GM12873 (cell line): ENCODE measurements around the gene TBXAS1.

Experiments used
- TF ChIP-seq, protein P1 (sequence below): IDR thresholded peaks from 2 replicates; pipeline ENCODE4 v1.5.1; 2012; ENCODE audit warnings: low read depth, mild to moderate bottlenecking, moderate library complexity, low read length, control low read depth; ENCODE audit not compliant: insufficient read depth; ENCODE audit errors: missing control alignments

TBXAS1 gene

DNA sequence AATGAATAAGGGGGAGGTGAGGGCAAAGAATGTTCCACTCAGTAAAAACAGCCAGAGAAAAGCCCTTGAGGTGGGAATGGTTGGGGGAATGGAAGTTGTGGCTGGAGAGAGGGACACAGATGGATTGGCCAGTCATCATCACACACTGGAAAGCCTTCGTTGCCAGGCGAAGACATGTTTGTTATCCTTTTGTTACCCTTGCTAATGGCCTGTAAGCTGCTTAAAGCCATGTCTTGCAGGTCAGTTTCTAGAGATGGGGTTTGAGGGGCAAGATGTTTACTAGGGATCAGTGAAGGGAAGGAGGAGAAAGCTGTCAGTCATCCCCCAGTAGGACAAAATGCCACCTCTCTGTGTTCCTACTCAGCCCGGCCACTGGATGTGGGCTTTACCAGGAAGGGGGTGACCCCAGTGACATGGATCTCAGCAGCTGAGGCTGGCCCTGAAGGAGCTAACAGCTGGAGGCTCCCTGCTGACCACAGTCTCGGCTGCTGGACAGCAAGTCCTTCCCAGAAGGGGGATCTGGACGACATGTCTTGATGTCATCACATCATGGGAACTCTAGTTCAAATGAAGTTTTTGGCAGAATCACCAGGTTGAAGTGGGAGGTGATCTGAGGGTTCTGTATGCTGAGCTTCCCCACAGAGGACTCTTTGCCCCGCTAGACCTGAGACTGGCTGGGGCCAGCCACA lies 66.2 kb downstream of the TBXAS1 start:
- TF ChIP-seq, protein P1, sequence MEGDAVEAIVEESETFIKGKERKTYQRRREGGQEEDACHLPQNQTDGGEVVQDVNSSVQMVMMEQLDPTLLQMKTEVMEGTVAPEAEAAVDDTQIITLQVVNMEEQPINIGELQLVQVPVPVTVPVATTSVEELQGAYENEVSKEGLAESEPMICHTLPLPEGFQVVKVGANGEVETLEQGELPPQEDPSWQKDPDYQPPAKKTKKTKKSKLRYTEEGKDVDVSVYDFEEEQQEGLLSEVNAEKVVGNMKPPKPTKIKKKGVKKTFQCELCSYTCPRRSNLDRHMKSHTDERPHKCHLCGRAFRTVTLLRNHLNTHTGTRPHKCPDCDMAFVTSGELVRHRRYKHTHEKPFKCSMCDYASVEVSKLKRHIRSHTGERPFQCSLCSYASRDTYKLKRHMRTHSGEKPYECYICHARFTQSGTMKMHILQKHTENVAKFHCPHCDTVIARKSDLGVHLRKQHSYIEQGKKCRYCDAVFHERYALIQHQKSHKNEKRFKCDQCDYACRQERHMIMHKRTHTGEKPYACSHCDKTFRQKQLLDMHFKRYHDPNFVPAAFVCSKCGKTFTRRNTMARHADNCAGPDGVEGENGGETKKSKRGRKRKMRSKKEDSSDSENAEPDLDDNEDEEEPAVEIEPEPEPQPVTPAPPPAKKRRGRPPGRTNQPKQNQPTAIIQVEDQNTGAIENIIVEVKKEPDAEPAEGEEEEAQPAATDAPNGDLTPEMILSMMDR: no peak

DNA sequence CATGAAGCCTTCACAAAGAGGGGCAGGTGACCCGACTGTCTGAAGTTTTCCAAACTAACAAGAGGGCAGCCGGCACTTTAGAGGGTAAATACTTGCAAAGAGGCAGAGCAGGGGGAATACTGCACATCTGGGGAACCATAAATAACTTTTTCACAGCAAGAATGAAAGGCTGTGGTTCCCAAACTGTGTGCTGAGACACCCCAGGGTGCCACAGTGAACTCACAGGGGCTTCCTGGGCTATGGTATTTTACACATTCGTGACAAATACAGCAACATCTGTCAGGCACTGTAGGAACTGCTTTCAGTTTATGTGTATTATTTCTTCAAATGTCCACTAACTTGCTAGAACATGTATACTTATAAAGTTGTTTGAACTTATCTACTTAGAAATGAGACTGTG lies 67.2 kb downstream of the TBXAS1 start:
- TF ChIP-seq, protein P1: no peak

DNA sequence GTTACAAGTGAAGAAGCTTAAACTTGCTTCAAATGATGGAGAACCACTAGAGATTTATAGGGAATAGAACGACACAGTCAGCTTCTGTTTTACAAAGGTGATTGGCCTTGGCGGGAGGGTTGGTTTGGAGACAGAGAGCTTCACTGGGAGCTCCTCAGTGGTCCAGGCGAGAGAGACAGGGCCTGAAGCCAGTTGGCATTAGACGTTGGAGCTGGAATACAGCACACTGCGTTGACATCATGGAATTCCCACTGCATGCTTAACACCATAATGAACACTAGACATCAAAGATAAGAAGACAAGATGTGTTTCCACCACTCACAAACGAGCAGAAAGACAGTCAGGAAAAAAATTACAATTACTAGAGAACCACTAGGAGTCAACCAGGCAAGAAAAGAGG lies 67.8 kb downstream of the TBXAS1 start:
- TF ChIP-seq, protein P1: no peak

DNA sequence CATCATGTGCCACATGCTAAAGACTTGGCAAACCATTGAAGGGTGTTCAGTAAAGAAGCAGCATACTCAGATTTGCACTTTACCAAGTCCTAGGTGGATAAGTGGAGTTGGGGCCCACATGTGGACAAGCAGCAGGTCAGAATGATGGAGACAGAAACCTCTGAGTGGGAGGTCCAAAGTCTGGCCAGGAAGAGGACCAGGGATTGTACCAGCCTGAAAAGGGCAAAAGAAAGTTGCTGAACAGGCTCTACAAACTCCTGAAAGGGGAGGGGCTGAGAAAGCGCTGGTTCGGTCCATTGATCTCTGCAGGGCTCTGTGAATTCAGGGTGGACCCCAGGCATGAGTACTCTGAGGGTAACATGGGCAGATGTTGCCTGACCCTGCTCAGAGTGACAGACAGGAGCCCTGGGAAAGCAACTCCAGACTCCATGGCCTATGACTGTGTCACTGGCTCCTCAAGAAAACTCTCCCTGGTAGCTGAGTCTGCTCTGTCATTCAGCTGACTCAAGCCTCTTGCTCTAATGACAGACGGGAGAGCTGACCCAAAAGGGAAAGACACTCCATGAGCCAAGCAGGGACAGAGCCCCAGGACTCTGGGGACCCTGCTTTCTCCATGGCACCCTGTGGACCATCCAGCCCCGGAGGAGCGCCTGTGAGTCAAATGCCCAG lies 68.5 kb downstream of the TBXAS1 start:
- TF ChIP-seq, protein P1: no peak

DNA sequence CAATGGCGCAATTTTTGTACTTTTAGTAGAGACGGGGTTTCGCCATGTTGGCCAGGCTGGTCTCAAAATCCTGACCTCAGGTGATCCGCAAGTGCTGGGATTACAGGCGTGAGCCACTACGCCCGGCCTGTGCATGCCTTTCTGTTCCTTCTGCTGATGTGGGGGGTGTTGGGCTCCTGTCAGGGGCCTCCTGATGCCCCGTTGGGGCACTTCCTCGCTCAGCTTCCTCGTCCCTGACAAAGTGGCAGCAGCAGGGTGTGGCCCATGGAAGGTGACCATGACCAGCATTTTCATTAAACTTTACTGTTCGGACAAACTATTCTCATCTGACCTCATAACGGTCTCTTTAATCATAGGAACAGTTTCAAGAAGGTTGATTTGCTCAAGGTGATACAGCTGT lies 69.4 kb downstream of the TBXAS1 start:
- TF ChIP-seq, protein P1: no peak

DNA sequence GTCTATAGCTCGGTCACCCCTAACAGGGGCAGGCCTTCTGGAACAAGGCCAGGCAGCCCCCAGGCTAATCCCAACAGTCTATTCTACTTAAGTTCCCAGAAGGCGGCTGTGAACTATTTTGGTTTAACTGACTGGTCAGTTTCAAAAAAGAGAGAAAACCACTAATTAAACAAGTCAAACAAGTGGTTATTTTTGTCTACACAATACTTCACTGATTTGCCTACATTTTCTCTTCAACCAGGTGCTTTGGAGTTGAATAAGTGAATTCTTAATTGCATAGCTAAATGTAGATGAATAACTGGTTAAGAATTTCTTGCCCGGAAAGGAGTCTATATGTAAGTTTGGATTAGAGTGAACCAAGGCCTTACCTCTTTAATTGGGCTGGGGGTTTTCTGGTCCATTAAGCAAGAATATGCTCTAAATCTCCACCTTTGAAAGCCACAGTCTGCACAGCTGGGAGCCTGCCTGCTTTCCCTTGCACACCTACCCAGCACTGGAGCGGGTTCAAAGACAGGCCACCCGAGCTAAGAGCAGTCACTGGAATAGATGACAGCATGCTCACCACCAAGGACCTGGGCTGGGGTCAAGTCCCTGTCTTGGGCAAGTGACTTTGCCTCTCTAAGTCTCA lies 70.4 kb downstream of the TBXAS1 start:
- TF ChIP-seq, protein P1: no peak

DNA sequence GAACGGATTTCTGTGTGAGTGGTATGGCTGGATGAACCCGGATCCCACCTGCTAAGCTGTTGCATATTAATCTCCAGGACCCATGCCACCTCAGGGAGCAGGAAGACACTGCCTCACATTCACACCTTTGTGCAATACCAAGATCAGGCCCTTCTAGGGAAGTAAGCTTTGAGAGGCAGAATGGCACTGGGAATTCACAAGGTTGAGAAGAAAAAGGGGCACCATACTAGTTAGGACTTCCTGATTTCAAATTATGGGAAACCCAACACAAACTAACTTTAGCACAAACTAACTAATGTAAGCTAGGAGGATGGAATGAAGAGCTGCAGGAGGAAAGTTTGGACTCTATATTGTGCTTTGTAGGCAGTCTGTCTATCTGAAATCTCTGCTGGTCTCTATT lies 71.3 kb downstream of the TBXAS1 start:
- TF ChIP-seq, protein P1: no peak
